Kidney (tissue), 14 donors: ENCODE results near the gene TET3. TPM values are rescaled to one million over a fixed set of nuclear protein-coding genes. Genes with fewer than 3 reads are reported as not detected.

Experiments
- DNase-seq, 5 donors: peaks; one replicate each; pipeline ENCODE4 v3.0.0-alpha.2; 2013 to 2020
- FAIRE-seq: peaks from 2 replicates; lab custom pipeline; 2012; peaks lifted over from hg19 to GRCh38; lab: Jason Lieb, UNC
- H3K27ac ChIP-seq, 2 donors: one replicate each; pipeline ENCODE4 v1.7.0; 2013; ENCODE audit warnings: low read depth in 2 of 2, low read length in 2 of 2, inconsistent platforms in 1 of 2
- H3K27me3 ChIP-seq: one replicate; pipeline ENCODE4 v1.7.1; 2013; ENCODE audit warnings: low read length, inconsistent platforms; ENCODE audit not compliant: control insufficient read depth, insufficient read depth
- H3K36me3 ChIP-seq, 3 donors: one replicate each; pipeline versions ENCODE4 v1.7.0 to v1.7.1; 2013; ENCODE audit warnings: low read length in 3 of 3, control low read depth in 1 of 3, inconsistent platforms in 1 of 3; ENCODE audit not compliant: insufficient read depth in 3 of 3, control insufficient read depth in 2 of 3
- H3K4me1 ChIP-seq, 3 donors: one replicate each; pipeline versions ENCODE4 v1.7.0 to v1.7.1; 2013; ENCODE audit warnings: low read length in 3 of 3, inconsistent platforms in 1 of 3, low read depth in 1 of 3; ENCODE audit not compliant: control insufficient read depth in 2 of 3, insufficient read depth in 2 of 3
- H3K4me3 ChIP-seq, 3 donors: one replicate each; pipeline versions ENCODE4 v1.7.0 to v1.8.1; 2013; ENCODE audit warnings: low read length in 3 of 3, control low read depth in 1 of 3, inconsistent platforms in 1 of 3
- H3K9ac ChIP-seq, 3 donors: one replicate each; pipeline versions ENCODE4 v1.7.0 to v1.7.1; 2013; ENCODE audit warnings: low read length in 3 of 3, control low read depth in 1 of 3, inconsistent platforms in 1 of 3
- H3K9me3 ChIP-seq, 3 donors: one replicate each; pipeline versions ENCODE4 v1.7.0 to v1.7.1; 2013; ENCODE audit warnings: low read length in 3 of 3, control low read depth in 1 of 3, inconsistent platforms in 1 of 3; ENCODE audit not compliant: control insufficient read depth in 2 of 3, insufficient read depth in 1 of 3
- intact Hi-C: fragments of 100-400 bp; cut with DNase I; formaldehyde crosslinking; loops from one replicate; pipeline ENCODE4 v1.11.1; 2022
- polyA plus RNA-seq: library from polyadenylated mRNA; stranded (reverse); fragments of 350-450 nt; fragmentation: Illumina TruSeq; extraction: RNeasy Lipid Tissue Mini Kit (QIAGEN cat#74804); gene quantifications from one replicate; pipeline ENCODE4 v1.2.3, GENCODE V29; 2014; ENCODE audit warnings: low read depth, low replicate concordance; ENCODE audit not compliant: insufficient read depth
- total RNA-seq: library from RNA; stranded (reverse); fragmentation: NEBNext Ultra II Directional; extraction: Animal tissue kit (Norgen Biotek cat#: 25700); gene quantifications from one replicate; pipeline ENCODE4 v1.2.1, GENCODE V29; 2021
- TF ChIP-seq, protein P1 (sequence below): IDR thresholded peaks from 3 replicates; pipeline ENCODE4 v1.5.1; 2012; ENCODE audit warnings: mild to moderate bottlenecking, moderate library complexity, borderline replicate concordance; ENCODE audit not compliant: insufficient read depth; ENCODE audit errors: extremely low read depth
- donor health status: control.
- donor health status: control.
- donor health status: control.
- donor health status: control.
- donor health status: control.
- donor health status: DM: yes; HTN: yes; CAD: no.
- donor health status: Normal renal cell carcinoma (clear cell type).

TET3 gene
- total and polyA plus RNA-seq, 2 donors from 2014 or later = 0.52 to 13.1 TPM

GRCh38 chr2:73962798-73963197 is 21.9 kb upstream of the TET3 start:
- no peak overlapping the region for H3K9ac ChIP-seq
- TF ChIP-seq, protein P1, sequence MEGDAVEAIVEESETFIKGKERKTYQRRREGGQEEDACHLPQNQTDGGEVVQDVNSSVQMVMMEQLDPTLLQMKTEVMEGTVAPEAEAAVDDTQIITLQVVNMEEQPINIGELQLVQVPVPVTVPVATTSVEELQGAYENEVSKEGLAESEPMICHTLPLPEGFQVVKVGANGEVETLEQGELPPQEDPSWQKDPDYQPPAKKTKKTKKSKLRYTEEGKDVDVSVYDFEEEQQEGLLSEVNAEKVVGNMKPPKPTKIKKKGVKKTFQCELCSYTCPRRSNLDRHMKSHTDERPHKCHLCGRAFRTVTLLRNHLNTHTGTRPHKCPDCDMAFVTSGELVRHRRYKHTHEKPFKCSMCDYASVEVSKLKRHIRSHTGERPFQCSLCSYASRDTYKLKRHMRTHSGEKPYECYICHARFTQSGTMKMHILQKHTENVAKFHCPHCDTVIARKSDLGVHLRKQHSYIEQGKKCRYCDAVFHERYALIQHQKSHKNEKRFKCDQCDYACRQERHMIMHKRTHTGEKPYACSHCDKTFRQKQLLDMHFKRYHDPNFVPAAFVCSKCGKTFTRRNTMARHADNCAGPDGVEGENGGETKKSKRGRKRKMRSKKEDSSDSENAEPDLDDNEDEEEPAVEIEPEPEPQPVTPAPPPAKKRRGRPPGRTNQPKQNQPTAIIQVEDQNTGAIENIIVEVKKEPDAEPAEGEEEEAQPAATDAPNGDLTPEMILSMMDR = no peak
- no peak for FAIRE-seq
- no peak overlapping the region for H3K27ac ChIP-seq
- H3K27me3 ChIP-seq = no peaks in the 10 kb centered on the region
- no peaks in the 10 kb centered on the region for H3K4me1 ChIP-seq
- H3K9me3 ChIP-seq = no peaks in the 10 kb centered on the region
- H3K4me3 ChIP-seq = no peak overlapping the region
- no peak for DNase-seq
- H3K36me3 ChIP-seq = peaks cover 0 to 18% (median 6%) of the 10 kb centered on the region in 3 donors
- intact Hi-C loops = no loop called here

DNA sequence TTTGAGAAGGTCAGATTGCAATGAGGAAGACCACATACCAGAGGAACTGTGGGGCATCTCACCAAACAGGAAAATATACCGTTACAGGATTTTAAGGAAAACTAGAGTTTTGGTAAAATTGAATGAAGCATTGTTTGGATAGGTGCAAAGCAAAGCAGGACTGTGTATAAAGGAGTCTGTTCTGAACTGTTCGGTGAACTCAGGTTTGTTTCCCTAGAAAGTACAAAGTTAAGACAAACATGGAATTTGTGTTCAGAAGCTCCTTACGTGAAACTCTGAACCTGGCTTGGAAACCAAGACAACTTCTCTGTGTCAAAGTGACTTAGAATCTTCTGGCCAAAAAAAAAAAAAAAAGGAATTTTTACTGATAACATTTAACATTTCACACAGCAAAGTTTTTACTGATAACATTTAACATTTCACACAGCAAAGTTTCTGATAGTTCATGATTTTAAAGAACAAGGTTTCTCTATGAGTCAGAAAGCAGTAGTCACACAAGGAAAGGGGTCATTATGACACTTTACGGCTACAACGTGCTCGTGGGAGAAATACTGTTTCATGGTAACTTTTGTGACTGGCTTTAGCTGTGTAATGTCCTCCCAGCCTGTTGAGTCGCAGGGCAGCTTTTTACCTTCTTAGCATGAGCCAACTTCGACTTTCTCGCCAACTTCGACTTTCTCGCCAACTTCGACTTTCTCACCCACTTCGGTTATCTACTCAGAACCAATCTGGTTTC is 21.2 kb upstream of the TET3 start:
- intact Hi-C loops = no loop called here
- Histone ChIP-seq H3K4me3 (no peak overlapping the region), H3K4me1 (no peaks in the 10 kb centered on the region), H3K36me3 (peaks cover 0 to 10% (median 0%) of the 10 kb centered on the region in 3 donors), H3K27ac (no peak overlapping the region), H3K9ac (no peak overlapping the region), H3K9me3 (no peaks in the 10 kb centered on the region), H3K27me3 (no peaks in the 10 kb centered on the region)
- TF ChIP-seq, protein P1 = no peak
- no peak for FAIRE-seq
- DNase-seq = no peak

DNA sequence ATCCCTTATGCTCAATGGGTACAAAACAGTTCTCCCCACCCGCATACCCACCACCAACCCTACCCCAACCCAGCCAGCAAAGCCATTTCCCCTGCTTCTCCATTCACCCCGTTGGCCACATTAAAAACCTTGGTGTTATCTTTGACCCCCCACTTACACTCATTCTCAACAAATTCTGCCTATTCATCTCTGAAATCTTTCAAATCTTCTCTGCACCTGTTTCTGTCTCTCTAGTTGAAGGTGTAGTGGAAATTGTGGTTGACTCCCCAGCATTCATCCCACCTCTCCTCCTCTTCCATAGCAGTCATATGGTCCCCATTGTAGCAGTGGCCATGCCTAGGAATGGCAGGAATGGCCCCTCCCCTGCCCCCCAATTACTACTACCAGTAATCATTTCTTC is 20.5 kb upstream of the TET3 start:
- DNase-seq (no peak), FAIRE-seq (no peak)
- peaks cover 0 to 4% (median 0%) of the 10 kb centered on the region in 3 donors for H3K36me3 ChIP-seq
- no peak overlapping the region for H3K9ac ChIP-seq
- no peak overlapping the region for H3K4me3 ChIP-seq
- H3K9me3 ChIP-seq = no peaks in the 10 kb centered on the region
- no peaks in the 10 kb centered on the region for H3K4me1 ChIP-seq
- no peaks in the 10 kb centered on the region for H3K27me3 ChIP-seq
- intact Hi-C loops = no loop called here
- TF ChIP-seq, protein P1 = no peak
- no peak overlapping the region for H3K27ac ChIP-seq
